ENCODE measurements around the gene CRHBP.
"Not testable (repeated sequence)": the region's sequence is repeated elsewhere in the genome, so short reads cannot be mapped to it uniquely, and the experiment has no call there.

CRHBP gene

DNA sequence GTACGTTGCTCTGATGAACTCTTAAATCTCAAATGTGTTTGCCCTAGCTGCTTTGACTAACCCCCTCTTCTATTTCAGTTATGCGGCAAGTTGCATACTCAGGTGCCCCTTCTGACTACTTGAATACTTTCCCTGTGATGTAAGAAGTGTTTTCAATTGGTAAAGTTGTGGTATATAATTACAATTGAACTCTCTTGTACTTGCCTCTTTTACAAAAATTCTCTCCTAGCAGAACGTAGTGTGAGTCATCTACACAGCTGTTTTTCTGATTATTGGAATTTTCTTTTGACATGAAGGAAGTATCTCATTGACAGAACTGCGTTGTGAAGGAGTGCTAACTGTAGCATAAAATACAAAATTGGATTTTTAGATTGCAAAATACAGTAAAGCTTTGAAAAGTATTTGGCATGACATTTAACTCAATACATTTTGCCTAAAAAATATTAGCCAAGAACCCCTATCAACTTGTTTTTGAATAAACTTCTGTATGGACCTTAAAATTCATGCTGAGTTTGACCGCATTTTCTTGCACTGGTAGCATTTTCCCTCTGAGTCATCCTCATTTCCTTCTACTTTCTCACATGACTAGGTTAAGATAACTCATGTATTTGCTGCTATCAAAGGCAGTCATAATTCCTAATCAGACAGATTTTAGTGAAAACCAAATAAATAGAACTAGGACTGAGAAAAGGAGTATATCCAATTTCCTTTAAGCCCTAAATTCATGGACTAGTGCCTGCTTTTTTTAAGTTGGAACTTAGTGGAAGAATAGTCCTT, 6.3 kb downstream of the CRHBP start:
- no peak for DNase-seq (ENCODE audit: low read depth in 2 of 2)

DNA sequence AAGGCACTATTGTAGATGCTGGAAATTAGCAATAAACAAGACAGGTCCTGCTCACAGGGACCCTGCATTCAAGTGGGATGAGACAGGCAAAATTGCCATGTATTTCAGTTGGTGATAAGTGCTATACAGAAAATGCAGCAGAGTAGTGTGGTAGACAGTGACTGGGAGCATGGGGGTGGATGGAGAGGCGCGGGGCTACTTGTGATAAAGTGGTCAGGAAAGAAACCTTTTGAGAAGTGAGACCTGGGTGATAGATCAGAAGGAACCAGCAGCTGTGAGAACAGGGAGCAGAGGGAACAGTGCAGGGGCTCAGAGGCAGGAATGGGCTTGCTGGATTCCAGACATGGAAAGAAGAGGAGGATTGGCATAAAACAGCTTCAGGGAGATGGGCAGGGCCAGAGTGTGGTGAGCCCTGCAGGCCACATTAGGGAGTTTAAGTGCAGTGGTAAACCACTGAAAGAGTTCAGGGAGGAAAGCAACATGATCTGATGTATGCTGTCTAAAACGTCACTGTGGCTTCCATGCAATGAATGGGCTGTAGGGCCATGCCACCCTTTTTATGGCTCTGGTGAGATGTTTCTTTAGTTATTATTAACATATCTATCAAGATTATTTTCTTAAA, 7.3 kb downstream of the CRHBP start:
- no peak for DNase-seq (ENCODE audit: low read depth in 2 of 2)

DNA sequence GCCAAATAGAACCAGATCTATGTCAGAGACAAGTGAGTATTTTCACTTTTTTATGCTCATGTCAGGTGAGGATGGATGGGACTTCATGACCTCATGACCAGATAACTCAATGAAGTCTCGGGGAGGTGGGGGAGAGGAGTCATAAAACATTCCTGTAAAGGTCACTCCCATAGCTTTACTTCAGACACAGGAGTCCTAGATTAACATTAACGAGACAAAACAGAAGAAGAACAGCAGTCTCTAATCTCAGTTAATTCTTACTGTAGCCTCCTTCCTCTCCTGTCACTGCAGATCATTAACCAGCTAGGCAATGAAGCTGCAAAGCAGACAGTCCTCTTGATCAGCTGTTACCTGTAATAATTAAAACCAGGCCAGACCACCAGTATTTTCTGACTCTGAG, 11.2 kb downstream of the CRHBP start:
- DNase-seq (ENCODE audit: low read depth in 2 of 2): no peak

DNA sequence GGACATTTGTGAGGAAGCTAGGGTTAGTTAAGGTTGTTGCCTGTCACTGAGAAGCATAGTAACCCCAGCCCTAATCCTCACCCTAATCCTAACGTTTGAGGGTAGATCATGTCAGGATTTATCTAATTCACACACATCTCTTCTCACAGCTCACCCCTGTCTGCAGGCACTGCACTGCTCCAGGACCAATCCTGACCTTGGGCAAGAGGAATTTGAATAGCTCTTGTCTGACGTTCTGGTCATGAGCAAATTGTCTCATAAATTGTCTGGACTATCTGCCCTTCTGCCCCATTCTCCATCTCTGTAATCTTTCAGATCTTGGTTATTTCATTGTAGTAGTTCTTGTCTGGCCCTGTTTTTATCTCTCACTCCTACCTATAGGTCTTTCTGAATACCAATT, 18.7 kb downstream of the CRHBP start:
- no peak for DNase-seq (ENCODE audit: low read depth in 2 of 2)

DNA sequence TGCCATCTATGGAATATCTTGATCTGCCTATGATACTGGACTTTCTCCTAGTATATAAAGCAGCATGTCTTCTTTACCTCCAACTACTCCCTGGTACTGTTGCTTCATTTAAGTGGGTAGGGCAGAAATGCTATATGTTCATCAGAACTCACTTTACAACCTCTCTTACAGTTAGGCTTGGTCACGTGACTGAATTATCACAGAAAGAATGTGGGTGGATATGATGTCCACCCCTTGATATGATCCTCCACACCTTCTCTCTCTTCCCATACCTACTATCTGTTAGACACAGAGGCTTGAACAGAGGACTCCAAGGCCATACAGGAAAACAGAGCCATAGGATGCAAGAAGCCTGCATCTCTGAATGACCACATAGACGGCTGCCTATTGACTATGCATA, 19.8 kb downstream of the CRHBP start:
- no peak for DNase-seq (ENCODE audit: low read depth in 2 of 2)

DNA sequence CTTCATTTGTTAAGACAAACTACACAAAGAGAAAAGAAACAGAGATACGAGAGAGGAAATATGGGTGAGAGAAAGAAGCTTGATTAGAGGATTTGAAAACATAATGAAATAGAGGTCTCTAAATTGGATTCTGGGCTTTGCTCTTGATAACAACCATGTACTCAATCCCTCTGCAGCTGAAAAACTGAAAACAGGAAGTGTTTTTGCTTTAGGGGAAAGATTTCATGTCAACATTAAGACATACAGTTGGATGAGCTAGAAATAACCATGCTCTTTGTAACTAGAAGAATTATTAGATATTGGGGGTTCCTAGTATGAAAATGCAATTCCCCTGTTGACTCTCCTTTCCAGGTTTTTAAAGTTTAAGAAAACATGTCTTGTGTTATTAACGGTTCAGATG, 21.9 kb downstream of the CRHBP start:
- no peak for DNase-seq (ENCODE audit: low read depth in 2 of 2)

DNA sequence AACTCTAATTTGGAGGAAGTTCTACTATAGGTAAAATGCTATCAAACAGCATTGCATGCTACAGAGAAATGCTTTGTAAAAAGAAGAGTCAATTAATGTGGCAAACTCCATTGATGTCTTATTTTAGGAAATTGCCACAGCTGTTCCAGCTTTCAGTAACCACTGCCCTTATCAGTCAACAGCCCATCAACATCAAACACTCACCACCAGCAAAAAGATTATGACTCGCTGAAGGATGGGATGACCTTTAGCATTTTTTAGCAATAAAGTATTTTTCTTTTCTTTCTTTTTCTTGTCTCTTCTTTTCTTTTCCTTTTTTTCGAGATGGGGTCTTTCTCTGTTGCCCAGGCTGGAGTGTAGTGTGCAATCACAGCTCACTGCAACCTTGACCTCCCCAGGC, 26.0 kb downstream of the CRHBP start:
- no peak for DNase-seq (ENCODE audit: low read depth in 2 of 2)

DNA sequence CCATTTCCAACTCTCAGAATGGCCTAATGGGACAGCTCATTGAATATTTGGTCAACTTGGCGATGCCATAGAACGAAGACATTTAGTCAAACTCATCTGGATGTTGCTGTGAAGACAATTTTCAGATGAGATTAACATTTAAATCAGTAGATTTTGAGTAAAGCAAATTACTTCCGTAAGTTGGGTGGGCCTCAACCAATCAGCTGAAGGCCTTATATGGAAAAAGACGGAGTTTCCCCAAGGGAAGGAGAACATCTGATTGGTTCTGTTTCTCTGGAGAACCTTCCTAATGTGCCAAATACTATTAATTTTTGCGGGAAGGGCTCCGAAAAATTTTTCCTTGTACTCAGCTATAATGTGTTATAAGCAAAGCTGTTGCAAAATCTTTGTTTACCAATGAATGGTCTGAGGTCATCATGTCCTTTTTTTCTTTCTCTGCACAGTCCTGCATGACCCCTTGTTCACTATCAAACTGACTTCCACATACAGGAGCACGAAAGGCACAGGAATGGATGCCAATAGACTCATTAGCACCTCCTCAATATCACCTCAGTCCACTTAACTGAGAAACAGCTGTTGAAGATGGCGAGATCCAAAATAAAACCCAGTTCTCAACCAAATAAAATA, 27.8 kb downstream of the CRHBP start:
- DNase-seq (ENCODE audit: low read depth in 2 of 2): no peak

DNA sequence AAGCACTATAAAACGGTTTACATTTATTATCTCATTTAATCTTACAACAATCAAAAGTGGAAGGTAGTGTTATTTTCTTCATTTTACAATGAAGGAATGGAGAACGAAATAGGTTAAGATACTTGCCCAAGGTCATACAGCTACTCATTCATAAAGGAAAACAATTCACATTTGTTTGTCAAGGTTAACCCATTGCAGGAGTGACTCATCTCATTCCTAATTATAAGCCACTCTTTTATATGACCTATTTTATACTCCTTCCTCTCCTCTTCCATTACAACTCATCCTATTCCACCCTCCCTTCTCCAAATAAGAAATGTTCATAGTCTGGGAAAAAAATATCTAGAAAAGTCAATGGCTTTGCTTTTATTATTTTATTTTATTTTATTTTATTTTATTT, 29.6 kb downstream of the CRHBP start:
- no peak for DNase-seq (ENCODE audit: low read depth in 2 of 2)

DNA sequence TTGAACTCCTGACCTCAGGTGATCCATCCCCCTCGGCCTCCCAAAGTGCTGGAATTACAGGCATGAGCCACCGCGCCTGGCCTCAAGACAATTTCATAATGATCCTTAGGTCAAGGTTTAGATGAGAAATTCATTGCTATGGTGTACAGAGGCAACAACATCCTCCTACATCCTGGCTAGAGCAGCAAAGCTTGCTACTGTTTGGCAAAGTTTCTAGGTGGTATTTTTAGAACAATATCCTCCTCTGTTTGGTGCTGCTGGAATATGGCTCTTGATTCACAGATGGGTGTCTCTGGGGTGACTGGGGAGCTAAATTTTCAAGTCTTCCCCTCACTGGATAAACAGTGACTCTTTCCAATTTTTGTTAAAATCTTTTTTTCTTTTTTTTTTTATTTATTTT, 30.6 kb downstream of the CRHBP start:
- DNase-seq (ENCODE audit: low read depth in 2 of 2): no peak

DNA sequence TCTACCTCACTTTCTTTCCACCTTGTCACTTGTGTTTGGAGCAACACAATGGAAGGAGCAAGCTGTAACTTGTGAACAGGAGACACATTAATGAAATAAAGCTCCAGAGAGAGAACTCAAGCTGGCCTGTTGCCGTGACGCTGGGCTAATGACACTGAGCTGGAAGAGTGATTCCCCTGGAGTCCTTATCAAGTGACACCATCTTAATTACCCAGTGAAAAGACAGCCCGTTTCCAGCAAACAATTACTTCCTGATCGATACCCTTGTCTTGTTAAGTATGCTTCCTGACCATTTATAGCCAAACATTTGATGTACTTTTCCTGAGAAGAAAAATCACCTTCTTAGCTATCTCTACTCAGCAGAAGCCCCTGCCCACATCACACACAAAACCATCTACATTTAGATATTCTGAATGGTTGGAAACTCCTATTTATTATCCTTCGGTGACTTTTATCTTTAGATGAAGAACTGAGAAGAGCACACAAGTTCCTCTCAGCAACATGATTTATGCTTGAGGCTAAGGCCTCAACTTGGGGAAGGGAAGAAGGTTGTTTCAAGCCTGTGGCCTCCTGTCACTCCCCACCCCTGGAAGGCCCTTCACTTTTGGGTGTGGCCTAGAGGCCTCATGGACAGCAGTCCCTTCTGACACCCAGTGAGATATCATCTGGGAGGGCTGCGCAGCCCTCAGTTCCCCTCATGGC, 34.1 kb downstream of the CRHBP start:
- no peak for DNase-seq (ENCODE audit: low read depth in 2 of 2)

DNA sequence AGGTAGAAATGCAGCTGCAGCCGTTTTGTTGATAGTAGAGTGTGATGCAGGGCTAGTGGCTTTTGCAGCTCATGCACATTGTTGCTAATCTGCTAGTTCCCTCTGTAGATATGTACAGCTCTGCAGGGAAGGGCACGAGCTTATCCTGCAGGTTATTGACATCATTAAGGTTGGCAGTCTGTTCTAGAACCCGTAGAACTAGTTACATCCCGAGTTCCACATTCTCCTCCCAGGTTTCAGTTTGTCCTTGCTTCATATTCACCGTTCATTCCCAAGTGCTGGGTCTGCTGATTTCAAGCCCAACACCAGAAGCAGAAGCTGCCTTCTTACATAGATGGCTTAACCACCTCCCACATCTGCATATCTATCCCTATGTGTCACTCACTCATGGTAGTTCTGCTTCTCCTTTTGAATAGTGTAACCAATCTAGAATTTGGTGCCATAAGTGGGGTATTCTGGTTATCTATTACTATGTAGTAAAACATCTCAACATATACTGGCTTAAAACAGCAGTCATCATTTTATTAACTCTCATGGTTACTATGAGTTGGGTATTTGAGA, 38.1 kb downstream of the CRHBP start:
- DNase-seq (ENCODE audit: low read depth in 2 of 2): no peak

DNA sequence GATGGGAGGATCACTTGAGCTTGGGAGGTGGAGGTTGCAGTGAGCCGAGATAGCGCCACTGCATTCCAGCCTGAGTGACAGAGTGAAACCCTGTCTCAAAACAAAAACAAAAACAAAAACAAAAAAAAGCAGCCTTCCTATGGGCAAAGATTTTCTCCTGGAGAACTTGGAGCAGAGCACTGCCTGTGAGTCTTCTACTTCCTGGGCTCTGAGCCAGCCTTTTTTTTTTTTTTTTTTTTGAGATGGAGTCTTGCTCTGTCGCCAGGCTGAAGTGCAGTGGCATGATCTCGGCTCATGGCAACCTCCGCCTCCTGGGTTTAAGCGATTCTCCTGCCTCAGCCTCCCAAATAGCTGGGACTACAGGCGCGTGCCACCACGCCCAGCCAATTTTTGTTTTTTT, 40.6 kb downstream of the CRHBP start:
- DNase-seq (ENCODE audit: low read depth in 2 of 2): not testable (repeated sequence)

DNA sequence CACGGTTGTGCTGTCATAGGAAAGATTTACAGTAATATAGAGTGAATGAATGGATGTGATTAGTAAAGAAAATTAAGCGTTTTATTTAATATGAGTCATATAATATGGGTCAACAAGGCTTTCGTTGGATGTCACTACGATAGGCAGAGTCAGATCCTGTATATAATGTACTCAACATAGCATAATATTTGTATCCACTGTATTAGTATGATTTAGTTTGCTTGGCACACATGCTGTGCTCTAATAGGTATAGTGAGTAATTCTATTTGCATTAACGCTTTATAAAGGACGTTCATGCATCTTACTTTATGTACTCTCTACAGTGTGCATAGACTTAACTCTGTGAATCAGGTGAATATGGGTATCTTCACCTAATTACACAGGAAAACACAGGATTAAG, 41.5 kb downstream of the CRHBP start:
- DNase-seq (ENCODE audit: low read depth in 2 of 2): no peak

DNA sequence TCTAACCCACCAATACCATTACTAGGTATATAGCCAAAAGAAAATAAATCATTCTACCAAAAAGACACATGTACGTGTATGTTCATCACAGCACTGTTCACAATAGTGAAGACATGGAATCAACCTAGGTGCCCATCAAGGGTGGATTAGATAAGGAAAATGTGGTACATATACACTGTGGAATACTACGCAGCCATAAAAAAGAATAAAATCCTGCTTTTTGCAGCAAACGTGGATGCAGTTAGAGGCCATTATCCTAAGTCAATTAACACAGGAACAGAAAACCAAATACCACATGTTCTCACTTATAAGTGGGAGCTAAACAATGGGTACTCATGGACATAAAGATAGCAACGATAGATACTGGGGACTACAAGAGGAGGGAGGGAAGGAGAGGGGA, 45.4 kb downstream of the CRHBP start:
- DNase-seq (ENCODE audit: low read depth in 2 of 2): not testable (repeated sequence)

DNA sequence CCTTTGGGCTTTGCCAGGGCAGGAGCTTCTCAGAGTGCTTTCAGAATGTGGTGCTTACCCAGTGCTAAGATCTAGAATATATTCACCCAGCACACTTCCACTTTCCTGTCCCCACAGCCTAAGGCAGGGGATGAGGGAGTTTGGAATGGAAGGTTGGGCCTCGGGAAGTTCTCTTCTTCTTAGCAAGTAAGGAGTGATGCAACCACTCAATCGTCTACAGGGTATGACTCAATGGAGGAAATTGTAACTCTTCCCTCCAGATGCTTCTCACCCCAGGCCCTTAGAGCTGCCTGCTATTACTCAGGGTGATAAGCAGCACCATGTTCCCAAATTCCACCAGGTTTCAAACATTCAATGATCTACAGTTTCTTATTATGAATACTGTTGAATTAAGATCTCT, 46.6 kb downstream of the CRHBP start:
- no peak for DNase-seq (ENCODE audit: low read depth in 2 of 2)

DNA sequence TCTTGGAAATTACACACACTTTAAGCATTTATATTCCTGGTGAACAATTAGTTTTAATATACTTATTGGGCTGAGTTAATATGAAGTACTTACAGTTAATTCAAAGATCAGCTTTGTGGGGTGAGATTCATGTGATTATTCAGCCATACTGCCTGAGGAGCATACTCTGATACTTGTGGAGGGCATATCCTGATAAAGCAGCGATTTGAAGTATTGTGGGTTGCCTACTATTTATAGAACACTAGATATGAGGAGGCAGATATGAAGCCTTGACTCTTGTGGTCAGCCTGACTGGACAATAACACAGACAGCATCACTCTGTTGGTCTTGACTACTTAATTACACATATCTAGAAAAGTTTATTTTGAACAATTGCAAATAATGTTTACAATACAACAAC, 50.4 kb downstream of the CRHBP start:
- no peak for DNase-seq (ENCODE audit: low read depth in 2 of 2)

DNA sequence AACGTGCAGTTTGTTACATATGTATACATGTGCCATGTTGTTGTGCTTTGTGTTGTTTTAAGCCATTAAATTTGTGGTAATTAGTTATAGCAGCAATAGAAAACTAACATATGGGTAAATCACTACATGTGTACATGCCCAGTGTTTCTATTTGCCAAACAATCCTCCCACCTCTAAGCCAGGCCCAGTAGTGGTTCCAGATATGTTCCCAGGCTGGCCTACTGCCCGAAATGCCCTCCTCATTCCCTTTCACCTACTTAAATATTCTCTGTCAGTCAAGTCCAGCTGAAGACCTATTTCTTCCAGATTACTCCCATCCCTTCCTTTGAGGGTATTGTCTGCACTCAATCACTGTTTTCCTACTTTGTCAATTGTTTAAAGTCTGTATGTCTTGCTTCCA, 53.3 kb downstream of the CRHBP start:
- DNase-seq (ENCODE audit: low read depth in 2 of 2): no peak

DNA sequence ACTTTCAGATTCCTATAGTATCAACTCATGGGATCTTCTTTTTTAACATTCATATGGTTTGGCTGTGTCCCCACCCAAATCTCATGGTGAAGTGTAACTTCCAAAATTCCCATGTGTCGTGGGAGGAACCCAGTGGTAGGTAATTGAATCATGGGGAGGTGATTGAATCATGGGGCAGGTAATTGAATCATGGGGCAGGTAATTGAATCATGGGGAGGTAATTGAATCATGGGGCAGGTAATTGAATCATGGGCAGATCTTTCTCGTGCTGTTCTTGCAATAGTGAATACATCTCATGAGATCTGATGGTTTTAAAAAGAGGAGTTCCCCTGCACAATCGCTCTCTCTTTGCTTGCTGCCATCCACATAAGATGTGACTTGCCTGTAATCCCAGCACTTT, 55.6 kb downstream of the CRHBP start:
- DNase-seq (ENCODE audit: low read depth in 2 of 2): no peak

DNA sequence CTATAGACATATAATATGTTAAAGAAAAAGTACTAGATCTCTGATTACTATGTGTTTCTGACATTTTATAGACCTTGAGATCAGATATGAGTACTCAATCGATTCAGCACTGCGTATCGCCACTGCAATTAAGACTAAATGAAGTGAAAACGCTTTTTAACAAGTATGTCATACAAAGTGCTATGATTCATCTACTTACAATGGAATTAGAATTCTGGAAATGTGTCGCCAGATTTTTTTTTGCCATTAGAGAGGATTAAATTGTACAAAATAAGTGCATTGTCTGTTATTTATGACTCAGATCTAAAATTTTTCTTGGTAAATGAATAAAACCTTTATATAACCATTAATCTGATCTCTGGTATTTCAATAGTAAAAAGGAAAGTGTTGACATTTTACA, 57.4 kb downstream of the CRHBP start:
- no peak for DNase-seq (ENCODE audit: low read depth in 2 of 2)

DNA sequence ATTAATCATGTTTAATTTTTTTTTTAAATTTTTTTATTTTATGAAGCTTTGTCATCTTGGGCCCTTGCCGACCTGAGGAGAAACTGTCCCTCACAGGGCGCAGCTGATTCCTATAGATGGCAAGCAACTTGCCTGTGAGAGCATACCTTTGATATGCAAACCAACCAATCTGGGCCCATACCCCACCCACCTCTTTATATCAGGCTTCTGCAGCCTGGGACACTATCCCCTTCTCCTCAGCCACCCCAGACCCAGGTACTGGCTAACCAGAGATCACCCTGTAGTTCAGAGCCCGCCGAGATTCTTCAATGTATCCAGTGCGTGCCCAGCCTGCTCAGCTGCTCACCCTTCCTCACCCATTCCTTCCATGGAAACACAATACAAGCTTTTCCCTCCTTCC, 58.7 kb downstream of the CRHBP start:
- no peak for DNase-seq (ENCODE audit: low read depth in 2 of 2)

DNA sequence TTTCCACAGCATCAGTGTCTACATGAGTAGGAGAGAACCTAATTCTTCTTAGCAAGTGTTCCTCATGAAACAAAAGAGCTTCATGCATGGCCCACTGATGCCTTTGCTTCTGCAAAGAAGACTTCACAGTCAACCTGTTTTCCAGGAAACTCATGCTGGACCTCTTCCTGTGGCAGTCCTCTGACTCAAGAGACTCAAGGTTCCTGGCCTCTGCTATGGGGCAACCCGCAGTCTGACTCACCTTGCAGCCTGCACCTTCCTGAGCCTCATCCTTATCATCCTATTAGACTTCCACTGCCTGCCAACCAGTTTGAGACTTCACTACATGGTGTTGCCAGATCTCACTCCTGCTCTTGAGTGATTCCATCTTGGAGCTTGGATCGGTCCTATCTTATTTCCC, 59.8 kb downstream of the CRHBP start:
- DNase-seq (ENCODE audit: low read depth in 2 of 2): no peak

Data from stimulated activated CD4-positive, alpha-beta T cell treated with anti-CD3 and anti-CD28 coated beads, Interleukin-12 subunit alpha, Interleukin-12 subunit beta, amount 100 ng/mL, for 24 hours (primary cell).